ENCODE data around the gene RHOT2. TPM values are rescaled to one million over a fixed set of nuclear protein-coding genes. Genes with fewer than 3 reads are reported as not detected.
"Not testable (repeated sequence)": the region's sequence is repeated elsewhere in the genome, so short reads cannot be mapped to it uniquely, and the experiment has no call there.

RHOT2 gene
- polyA plus RNA-seq, 3 donors = 51.8 to 111 (median 92.9) TPM

DNA sequence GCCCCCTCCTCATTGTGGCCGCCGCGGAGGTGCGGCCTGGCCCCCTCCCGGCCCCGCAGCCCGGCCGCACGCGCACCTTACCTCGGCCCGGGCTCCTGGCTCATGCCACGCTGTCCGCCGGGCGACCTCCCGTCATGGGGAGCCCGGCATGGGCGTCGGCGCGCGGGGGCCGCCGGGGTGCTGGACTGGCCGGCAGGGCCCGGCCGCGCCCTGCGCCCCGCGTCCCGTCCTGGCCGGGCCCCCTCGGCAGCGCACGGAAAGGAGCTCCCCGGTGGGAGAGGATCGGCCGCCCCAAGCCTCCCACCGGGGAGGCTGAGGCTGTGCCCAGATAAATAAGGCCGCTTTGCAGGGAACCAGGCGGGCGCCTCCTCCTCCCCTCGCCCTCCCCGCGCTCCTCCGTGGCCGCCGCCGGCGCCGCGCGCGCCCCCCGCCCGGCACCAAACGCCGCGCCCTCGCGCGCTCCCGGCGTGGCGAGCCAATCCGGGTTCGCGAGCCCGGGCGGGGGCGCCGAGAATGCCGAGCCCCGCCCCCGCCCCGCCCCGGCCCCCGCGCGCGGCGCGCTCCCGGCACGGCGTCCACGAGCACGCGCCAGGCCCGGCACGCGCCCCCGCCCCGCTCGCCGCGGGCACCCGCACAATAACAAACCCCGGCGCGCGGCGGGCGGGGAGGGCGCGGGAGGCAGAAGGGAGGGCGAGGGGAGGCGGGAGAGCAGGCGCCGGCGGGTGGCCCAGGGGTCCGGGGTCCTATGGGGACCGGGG lies 37.7 kb downstream of the RHOT2 start, which contains the start of gene FBXL16:
FBXL16 (minus strand) TSS at position 371 of the 758 bp plus-strand sequence. CDS start 8,396 bp downstream, outside the sequence.
- no peak for DNase-seq (ENCODE audit: extremely low read depth in 1 of 11, low read depth in 9 of 11, low spot score in 4 of 11)

DNA sequence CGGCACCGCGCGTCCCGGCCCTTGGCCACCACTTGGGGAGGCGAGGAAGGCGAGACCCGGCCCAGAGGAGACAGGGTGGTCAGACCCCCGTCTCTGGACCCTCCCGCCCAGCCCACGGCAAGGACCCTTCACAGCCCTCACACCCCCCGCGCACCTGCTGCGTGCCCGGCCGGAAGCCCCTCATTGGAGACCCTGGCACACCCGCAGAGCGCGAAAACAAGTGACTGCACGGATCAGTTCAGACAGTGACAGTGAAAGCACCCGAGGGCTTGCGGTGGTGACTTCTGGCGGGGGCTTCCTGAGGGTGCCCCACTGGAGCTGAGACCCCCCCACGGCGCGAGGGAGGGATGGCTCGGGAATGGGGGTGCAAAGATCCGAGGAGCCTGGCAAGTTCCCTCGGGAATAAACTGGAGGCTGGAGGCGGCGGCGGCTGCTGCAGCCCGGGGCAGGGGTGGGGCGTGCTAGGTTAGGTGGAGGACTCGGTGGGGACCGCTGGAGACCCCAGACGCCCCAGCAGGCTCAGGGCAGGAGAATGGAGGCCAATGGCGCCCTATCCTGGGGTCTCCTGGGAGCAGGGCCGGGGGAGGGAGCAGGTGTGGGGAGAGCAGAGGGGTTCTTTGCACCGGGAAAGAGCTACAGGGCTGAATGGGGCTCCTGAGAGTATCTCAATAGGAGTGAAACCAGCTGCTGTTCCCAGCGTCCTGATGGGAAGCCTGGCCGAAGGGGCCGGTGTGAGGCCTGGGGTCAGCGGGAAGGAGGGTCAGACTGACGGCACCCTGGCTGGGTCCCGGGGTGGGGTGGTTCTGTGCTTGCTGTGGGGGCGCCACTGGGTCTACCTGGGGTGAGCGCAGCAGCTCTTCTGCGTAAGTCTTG lies 38.5 kb downstream of the RHOT2 start:
- DNase-seq (ENCODE audit: extremely low read depth in 1 of 11, low read depth in 9 of 11, low spot score in 4 of 11) = no peak

DNA sequence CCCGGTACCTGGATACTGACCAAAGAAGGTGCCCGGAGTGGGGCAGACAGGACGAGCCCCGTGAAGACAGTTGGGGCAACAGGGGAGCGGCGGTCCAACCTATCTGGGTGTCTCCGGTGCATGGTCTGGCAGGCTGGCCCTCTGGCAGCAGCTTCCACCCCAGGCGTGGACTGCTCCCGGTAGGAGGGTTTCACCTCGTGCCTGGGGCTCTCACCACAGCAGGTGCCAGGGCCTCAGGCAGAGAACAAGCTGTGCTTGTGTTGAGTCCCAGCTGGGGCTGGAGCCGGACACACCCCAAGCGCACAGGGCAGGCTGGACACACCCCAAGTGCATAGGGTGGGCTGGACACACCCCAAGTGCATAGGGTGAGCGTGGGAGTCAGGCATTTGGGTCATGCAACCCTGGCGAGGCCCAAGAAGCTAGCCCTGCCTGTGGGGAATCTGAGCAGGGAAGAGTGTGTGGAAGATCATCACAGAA lies 39.2 kb downstream of the RHOT2 start:
- no peak for DNase-seq (ENCODE audit: extremely low read depth in 1 of 11, low read depth in 9 of 11, low spot score in 4 of 11)

DNA sequence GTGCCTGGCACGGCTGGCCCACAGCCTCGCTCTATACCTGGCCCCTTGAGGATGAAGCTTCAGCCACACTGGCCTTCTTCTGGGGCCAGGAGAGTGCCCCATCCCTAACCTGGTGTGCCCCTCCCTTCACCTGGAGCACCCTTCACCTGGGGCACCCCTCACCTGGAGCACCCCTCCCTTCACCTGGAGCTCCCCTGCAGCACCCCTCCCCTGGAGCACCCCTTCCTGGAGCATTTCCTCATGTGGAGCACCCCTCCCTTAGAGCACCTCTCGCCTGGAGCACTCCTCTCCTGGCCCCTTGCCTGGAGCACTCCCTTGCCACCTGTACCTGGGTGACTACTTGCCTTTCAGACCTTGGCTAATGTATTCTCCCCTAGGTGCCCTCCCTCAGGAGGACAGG lies 40.1 kb downstream of the RHOT2 start:
- DNase-seq (ENCODE audit: extremely low read depth in 1 of 11, low read depth in 9 of 11, low spot score in 4 of 11) = no peak

DNA sequence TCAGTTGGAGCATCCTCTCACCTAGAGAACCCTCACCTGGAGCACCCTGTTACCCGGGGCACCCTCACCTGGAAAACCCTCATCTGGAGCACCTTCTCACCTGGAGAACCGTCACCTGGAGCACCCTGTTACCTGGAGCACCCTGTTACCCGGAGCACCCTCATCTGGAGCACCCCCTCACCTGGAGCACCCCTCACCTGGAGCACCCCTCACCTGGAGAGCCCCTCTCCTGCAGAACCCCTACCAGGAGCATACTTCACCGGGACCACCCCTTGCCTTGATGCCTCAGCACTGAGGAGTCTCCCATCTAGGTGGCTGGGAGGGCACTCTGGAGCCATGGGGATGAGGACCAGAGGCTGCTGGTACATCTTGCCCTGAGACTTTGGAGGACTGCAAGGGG lies 41.0 kb downstream of the RHOT2 start:
- no peak for DNase-seq (ENCODE audit: extremely low read depth in 1 of 11, low read depth in 9 of 11, low spot score in 4 of 11)

DNA sequence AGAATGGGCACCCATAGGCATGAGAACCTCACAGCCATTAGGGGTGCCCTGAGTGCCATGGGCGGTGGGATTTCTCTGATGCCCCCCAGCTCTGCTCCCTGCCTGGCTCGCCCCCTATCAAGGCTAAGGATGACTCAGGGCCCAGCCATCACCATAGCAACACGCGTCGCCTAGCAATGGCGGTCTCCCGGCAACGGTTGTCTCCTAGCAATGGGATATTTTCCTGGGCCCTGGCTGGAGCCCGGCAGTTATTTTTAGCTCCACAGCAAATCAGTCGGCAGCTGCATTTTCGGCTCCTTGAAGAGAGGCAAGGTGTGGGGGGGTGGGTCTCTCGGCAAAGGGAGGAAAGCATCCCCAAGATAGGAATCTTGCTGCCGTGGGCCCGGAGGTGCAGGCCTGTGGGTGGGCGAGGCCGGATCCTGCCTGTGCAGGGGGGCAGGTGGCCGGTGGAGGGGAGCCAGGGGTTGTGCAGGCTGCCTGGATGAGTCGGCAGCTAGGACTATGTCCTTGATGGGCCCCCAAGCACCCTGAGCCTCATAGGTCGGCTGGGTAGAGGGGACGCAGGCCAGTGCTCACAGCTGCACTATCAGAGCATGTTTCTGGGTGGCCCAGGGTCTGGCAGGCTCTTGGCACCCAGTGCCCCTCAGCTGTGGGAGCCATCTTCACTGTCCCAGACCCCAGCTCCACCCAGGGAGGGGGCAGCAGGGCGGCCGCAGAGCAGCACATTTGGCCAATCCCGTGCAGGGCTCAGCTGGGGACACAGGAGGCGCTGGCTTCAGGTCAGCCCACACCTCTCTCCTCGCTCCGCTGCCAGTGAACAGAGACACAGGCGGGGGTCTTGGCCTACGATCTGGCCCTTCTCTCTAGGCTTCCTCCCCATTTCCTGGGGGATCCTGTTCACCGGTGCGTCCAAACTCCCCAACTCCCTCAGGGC lies 41.9 kb downstream of the RHOT2 start:
- DNase-seq (ENCODE audit: extremely low read depth in 1 of 11, low read depth in 9 of 11, low spot score in 4 of 11) = peak in 1 of 11 donors; percentile 55

DNA sequence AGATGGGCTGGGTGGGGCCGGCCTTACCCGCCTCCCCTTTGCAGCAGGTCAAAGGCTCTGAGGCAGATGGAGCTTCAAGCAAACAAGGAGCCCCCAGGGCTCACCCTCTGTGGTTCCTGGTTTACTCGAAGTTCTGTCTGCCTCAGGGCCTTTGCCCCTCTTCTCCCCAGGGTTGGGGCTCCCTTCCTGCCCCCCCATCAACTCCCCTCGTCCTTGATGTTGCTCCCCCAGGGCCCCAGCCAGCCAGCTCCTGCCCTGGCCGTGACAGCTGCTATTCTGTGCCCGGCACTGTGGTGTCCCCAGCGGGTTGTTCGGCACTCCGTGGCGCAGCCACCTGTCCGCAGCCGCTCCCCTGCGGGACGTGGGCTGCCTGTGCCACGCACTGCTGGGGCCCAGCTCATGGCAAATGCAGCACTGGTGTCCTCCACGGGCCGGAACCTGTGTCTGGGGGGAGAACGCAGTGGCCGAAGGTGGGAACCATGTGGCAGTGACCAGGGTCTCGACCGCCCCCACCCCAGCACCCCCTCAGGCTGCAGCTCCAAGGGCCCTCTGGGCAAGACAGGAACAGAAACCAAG lies 42.7 kb downstream of the RHOT2 start:
- DNase-seq (ENCODE audit: extremely low read depth in 1 of 11, low read depth in 9 of 11, low spot score in 4 of 11) = no peak

DNA sequence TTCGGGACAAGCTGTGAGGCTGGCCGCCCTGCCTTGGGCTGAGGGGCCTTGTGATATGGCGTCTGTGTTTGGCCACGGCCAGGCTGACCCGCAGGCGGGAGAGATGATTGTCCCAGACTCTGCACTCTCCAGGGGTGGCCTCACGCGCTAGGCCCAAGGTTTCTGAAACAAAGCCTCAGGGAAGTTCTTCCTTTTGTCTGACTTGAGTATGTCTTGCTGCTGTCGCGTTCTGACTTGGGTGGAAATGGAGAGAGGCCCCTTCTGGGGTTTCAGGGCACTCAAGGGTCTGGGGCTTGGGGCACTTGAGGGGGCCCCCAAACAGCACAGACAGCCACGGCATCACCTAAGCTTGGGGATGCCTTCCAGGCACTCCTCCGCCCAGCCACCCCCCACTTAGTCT lies 43.2 kb downstream of the RHOT2 start:
- no peak for DNase-seq (ENCODE audit: extremely low read depth in 1 of 11, low read depth in 9 of 11, low spot score in 4 of 11)

DNA sequence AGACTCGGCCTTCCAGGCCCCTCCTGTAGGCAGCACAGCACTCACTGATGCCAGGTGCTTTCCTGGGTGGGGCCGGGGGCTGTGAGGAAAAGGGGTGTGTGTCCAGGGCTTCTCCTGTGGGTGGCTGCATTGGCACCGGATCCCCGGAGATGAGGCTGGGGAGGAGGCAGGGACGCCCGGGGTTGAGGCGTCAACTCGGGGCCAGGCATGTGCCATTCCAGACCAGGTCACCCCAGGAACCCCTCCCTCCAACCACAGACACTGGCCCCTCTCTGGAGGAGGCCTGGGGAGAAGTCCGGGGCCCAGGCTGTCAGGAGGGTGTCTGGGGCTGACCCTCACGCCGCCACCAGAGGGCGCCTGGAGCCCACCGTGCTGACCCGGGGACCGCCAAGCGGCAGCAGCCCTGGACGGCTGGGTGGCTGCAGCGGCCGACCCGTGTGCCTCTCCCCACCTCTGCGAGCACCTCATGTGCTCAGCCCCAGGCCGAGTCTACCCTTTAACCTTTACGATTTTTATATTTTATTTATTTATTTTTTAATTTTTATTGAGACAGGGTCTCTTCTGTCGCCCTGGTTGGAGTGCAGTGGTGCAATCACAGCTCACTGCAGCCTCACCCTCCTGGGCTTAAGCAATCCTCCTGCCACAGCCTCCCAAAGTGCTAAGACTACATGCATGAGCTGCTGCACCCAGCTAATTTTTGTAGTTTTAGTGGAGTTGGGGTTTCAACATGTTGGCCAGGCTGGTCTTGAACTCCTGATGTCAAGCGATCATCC lies 43.8 kb downstream of the RHOT2 start:
- DNase-seq (ENCODE audit: extremely low read depth in 1 of 11, low read depth in 9 of 11, low spot score in 4 of 11) = peak in 1 of 11 donors; percentile 64

DNA sequence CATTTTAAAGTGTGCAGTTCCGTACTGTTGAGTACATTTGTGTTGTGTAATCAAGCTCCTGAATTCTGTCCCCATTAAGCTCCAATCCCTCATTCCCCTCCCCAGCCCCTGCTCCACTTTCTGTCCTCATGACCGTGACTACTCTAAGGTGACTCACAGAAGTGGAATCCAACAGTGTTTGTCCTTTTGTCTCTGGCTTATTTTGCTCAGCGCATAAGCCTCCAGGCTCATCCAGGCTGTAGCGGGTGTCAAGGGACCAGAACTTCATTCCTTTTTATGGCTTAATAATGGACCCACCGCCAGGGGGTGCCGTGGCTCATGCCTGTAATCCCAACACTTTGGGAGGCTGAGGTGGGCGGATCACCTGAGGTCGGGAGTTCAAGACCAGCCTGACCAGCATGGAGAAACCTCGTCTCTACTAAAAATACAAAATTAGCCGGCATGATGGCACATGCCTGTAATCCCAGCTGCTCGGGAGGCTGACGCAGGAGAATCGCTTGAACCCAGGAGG lies 44.9 kb downstream of the RHOT2 start:
- not testable (repeated sequence) for DNase-seq (ENCODE audit: extremely low read depth in 1 of 11, low read depth in 9 of 11, low spot score in 4 of 11)

DNA sequence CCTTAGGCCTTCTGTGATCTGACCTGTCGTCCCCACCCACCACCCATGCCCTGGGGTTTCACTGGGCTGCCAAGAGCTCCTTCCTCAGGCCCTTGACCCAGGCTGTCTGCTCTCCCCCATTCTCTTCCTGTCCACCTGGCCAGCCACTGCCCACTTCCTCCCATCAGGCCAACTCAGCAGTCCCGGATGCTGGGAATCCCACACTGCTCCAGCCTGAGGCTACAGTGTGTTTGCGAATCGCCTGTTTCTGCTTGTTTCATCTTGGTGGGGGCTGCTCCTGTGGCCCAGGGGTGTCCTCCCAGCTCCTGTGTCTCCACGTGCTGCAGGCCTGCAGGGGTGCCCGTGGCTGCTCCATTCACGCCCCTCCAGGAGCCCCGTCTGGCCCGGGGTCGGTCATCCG lies 46.1 kb downstream of the RHOT2 start:
- no peak for DNase-seq (ENCODE audit: extremely low read depth in 1 of 11, low read depth in 9 of 11, low spot score in 4 of 11)

DNA sequence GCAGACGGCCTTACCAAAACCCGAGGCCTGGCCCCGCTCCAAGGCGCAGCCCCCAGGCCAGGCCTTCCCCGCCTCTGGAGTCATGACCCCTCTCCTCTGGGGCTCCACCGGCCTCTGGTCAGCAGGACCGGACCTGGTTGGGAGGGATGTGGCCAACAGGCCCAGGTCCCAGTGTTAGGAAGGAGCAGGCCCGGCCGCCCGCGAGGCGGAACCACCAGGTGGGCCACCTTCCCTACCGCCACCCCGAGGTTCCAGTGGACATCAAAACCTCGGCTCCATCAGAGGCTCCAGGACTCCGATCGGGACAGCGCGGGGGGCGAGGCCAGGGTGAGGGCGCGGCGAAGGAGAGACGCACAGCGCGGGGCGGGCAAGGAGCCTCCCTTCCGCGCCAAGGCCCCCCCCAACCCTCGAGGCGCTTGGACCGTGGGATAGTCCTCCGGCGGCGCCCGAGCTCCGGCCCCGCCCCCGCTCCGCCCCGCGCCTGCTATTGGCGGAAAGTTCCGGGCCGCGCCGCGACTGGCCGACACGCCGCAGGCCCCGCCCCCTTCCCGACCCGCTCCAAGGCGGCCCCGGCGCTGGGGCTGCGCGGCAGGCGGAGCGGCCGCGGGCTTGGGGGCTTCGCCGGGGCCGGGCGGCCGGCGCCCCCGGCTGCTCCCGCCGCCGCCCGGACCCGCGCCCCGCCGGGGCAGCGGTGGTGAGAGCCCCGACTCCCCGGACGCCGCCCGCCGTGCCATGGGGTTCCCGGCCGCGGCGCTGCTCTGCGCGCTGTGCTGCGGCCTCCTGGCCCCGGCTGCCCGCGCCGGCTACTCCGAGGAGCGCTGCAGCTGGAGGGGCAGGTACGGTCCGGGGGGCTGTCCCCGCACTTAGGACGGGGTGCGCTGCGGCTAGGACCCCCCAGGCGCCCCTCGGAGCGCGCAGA lies 46.9 kb downstream of the RHOT2 start, which contains the start of gene METRN:
METRN (plus strand) TSS at position 561 of the 919 bp plus-strand sequence; CDS start at position 733, 172 bp downstream.
- DNase-seq (ENCODE audit: extremely low read depth in 1 of 11, low read depth in 9 of 11, low spot score in 4 of 11) = peak in 9 of 11 donors; percentile 60 to 88 (median 82)

DNA sequence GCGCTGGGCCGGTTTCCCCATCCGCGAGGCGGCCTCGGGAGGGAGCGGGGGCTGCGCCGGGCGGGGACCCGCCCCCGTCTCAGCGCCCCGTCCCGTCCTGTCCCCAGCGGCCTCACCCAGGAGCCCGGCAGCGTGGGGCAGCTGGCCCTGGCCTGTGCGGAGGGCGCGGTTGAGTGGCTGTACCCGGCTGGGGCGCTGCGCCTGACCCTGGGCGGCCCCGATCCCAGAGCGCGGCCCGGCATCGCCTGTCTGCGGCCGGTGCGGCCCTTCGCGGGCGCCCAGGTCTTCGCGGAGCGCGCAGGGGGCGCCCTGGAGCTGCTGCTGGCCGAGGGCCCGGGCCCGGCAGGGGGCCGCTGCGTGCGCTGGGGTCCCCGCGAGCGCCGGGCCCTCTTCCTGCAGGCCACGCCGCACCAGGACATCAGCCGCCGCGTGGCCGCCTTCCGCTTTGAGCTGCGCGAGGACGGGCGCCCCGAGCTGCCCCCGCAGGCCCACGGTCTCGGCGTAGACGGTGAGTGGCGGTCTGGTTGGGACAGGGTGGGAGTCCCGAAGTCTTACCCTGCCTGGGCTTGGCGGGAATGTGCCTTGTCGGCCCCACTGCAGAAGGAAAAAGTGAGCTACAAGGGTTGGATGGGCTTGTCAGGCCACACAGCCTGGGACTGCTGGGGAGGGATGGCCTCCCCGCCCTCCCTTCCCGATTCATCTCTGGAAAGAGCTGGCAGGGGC lies 47.7 kb downstream of the RHOT2 start:
- DNase-seq (ENCODE audit: extremely low read depth in 1 of 11, low read depth in 9 of 11, low spot score in 4 of 11) = no peak

DNA sequence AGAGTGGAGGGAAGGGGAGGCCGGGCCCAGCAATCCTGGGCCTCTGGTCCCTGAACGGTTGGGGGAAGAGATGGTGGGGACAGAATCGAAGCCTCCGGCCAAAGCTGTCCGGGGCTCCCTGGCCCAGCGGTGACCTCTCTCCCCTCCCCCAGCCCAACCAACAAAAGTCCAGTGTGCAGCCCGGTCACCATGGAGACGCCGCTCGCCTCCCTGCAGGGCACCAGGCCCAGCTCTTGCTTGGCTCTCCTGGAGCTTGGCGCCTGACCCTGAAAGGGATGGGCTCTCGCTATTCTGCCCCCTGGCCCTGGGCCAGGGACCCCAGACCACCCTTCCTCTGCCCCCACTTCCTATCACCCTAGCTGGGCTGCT lies 48.3 kb downstream of the RHOT2 start:
- no peak for DNase-seq (ENCODE audit: extremely low read depth in 1 of 11, low read depth in 9 of 11, low spot score in 4 of 11)

DNA sequence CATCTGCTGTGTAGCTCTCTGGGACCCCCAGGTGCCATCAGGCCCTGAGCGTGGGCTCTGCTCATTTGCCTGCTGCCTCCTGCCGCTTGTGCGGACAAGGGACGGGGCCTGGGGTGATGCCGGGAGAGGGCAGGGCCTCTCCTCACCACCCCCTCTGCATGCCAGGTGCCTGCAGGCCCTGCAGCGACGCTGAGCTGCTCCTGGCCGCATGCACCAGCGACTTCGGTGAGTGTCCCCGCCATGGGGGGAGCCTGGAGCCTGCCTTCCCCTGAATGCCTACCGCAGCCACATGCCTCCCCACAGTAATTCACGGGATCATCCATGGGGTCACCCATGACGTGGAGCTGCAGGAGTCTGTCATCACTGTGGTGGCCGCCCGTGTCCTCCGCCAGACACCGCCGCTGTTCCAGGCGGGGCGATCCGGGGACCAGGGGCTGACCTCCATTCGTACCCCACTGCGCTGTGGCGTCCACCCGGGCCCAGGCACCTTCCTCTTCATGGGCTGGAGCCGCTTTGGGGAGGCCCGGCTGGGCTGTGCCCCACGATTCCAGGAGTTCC lies 48.9 kb downstream of the RHOT2 start:
- DNase-seq (ENCODE audit: extremely low read depth in 1 of 11, low read depth in 9 of 11, low spot score in 4 of 11) = no peak

Measured in renal cortex interstitium (tissue), 11 donors.